T-helper 1 cell (primary cell): ENCODE results near the gene MYT1.

Experiments used
- DNase-seq, 5 donors: peaks; one replicate each; pipeline ENCODE4 v3.0.0-alpha.2; 2012 to 2020

The MYT1 gene

GRCh38 chr20:64140061-64140931 lies 24.0 kb upstream of the MYT1 start:
- no peak for DNase-seq

GRCh38 chr20:64140956-64141355 lies 23.3 kb upstream of the MYT1 start:
- no peak for DNase-seq

- DNase-seq = no peak
Observed at GRCh38 chr20:64142590-64142989, 21.7 kb upstream of the MYT1 start.

- no peak for DNase-seq
Observed at GRCh38 chr20:64143018-64143801, 21.0 kb upstream of the MYT1 start.

- DNase-seq = no peak
Observed at GRCh38 chr20:64144144-64144912, 19.9 kb upstream of the MYT1 start.

- no peak for DNase-seq
Observed at GRCh38 chr20:64145458-64146300, 18.6 kb upstream of the MYT1 start.

- DNase-seq = no peak
Observed at GRCh38 chr20:64146301-64146935, 17.8 kb upstream of the MYT1 start.

GRCh38 chr20:64146936-64147477 lies 17.2 kb upstream of the MYT1 start:
- DNase-seq = no peak

- DNase-seq = no peak
Observed at GRCh38 chr20:64148581-64148980, 15.7 kb upstream of the MYT1 start.

- DNase-seq = peak in 1 of 5 donors; percentile 7
Observed at GRCh38 chr20:64149141-64149540, 15.1 kb upstream of the MYT1 start.

- DNase-seq = no peak
Observed at GRCh38 chr20:64149809-64150560, 14.3 kb upstream of the MYT1 start.

GRCh38 chr20:64150756-64151632 lies 13.3 kb upstream of the MYT1 start:
- DNase-seq = no peak

GRCh38 chr20:64151633-64152530 lies 12.4 kb upstream of the MYT1 start:
- DNase-seq = no peak

- DNase-seq = no peak
Observed at GRCh38 chr20:64152906-64153305, 11.3 kb upstream of the MYT1 start.

GRCh38 chr20:64153410-64153809 lies 10.8 kb upstream of the MYT1 start:
- no peak for DNase-seq

- no peak for DNase-seq
Observed at GRCh38 chr20:64153861-64154589, 10.2 kb upstream of the MYT1 start.

- DNase-seq = no peak
Observed at GRCh38 chr20:64154590-64155257, 9.5 kb upstream of the MYT1 start.
